ENCODE data around the gene TP53I13. TPM values are rescaled to one million over a fixed set of nuclear protein-coding genes. Genes with fewer than 3 reads are reported as not detected.

The TP53I13 gene
- total RNA-seq, 1 donor from 2014 or later = 78.2 TPM

- Mint-ChIP-seq H3K9me3 (no peaks in the 10 kb centered on the region), H3K4me3 (ENCODE audit: low read depth) (no peak overlapping the region), H3K4me1 (ENCODE audit: low read depth) (peaks cover 24% of the 10 kb centered on the region), H3K27me3 (ENCODE audit: low read depth) (no peaks in the 10 kb centered on the region), H3K36me3 (ENCODE audit: low read depth) (no peaks in the 10 kb centered on the region), H3K27ac (no peak overlapping the region)
- DNase-seq (ENCODE audit: low spot score) = no peak
- intact Hi-C loops (cut with micrococcal nuclease) = no loop called here
Observed at GRCh38 chr17:29595107-29595942, 26.8 kb downstream of the TP53I13 start.

DNA sequence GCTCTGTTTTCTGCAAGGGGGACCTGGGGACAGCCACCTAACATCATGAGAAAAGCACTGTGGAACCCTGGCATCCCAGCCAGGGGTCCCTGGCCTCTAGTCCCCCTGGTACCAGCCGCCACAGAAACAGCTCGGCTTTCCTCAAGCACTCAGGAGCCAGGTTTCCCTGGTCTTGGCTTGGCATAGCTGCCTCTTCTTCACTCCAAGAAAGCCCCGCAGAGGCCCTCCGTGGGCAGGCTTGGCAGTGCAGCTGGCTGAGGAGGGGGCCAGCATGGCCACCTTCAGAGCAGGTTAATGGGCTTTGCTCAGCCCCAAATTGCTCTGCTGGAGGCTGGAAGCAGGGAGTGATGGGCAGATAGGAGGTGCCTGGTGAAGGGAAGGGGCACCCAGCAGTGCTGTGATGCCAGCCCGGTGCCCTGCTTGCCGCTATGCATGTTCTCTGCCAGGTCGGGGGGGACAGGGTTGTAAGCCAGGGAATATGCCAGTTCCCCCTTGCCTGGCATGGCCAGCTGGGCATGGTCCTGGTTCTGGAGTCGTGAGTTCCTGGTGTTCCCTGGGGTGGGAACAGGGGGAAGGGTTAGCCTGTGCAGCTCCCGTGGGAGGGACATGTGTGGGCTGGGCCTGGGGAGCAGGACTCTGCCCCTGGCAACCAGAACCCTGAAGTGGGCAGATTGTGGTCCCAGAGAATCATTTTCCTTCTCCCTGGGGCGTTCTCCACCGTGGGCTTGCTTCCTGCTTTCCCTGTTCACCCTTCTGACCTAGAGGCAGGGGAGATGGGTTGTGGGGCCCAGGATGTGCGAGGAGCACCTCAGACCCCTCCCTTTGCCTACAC lies 27.7 kb downstream of the TP53I13 start:
- no peaks in the 10 kb centered on the region for H3K9me3 Mint-ChIP-seq
- DNase-seq (ENCODE audit: low spot score) = no peak
- no peaks in the 10 kb centered on the region for H3K36me3 Mint-ChIP-seq (ENCODE audit: low read depth)
- peaks cover 22% of the 10 kb centered on the region for H3K4me1 Mint-ChIP-seq (ENCODE audit: low read depth)
- H3K4me3 Mint-ChIP-seq (ENCODE audit: low read depth) = no peak overlapping the region
- H3K27me3 Mint-ChIP-seq (ENCODE audit: low read depth) = no peaks in the 10 kb centered on the region
- intact Hi-C loops (cut with micrococcal nuclease) = no loop called here
- H3K27ac Mint-ChIP-seq = no peak overlapping the region

- no peak overlapping the region for H3K27ac Mint-ChIP-seq
- intact Hi-C loops (cut with micrococcal nuclease) = no loop called here
- no peak overlapping the region for H3K4me3 Mint-ChIP-seq (ENCODE audit: low read depth)
Observed at GRCh38 chr17:29596811-29597210, 28.3 kb downstream of the TP53I13 start.

GRCh38 chr17:29597361-29598172 lies 29.1 kb downstream of the TP53I13 start:
- Mint-ChIP-seq H3K9me3 (no peaks in the 10 kb centered on the region), H3K27me3 (ENCODE audit: low read depth) (no peaks in the 10 kb centered on the region), H3K36me3 (ENCODE audit: low read depth) (no peaks in the 10 kb centered on the region), H3K27ac (no peak overlapping the region), H3K4me3 (ENCODE audit: low read depth) (no peak overlapping the region), H3K4me1 (ENCODE audit: low read depth) (peaks cover 9% of the 10 kb centered on the region)
- DNase-seq (ENCODE audit: low spot score) = no peak
- intact Hi-C loops (cut with micrococcal nuclease) = no loop called here

More at GRCh38 chr17:29596811-29597210, 28.3 kb downstream of the TP53I13 start:
- Mint-ChIP-seq H3K27me3 (ENCODE audit: low read depth) (no peaks in the 10 kb centered on the region), H3K4me1 (ENCODE audit: low read depth) (peaks cover 16% of the 10 kb centered on the region), H3K9me3 (no peaks in the 10 kb centered on the region), H3K36me3 (ENCODE audit: low read depth) (no peaks in the 10 kb centered on the region)
- DNase-seq (ENCODE audit: low spot score) = no peak

DNA sequence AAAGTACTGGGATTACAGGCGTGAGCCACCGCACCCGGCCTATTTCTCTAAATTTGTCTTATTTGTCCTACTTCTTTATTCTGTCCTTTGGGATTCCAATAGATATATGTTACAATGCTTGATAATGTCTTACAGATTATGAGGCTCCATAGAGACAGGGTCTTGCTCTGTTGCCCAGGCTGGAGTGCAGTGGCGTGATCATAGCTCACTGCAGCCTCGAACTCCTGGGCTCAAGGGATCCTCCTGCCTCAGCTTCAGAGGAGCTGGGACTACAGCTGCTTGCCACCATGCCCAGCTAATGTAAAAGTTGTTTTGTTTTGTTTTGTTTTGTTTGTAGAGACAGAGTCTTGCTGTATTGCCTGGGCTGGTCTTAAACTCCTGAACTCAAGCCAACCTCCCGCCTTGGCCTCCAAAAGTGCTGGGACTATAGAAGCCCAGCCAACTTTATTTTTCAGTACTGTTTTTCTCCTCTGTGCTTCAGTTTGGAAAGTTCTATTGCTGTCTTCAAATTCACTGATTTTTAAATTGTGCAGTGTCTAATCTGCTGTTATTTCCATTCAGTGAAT lies 34.7 kb downstream of the TP53I13 start:
- H3K4me3 Mint-ChIP-seq (ENCODE audit: low read depth) = no peak overlapping the region
- no peak overlapping the region for H3K27ac Mint-ChIP-seq
- no peak for DNase-seq (ENCODE audit: low spot score)
- H3K4me1 Mint-ChIP-seq (ENCODE audit: low read depth) = peaks cover 6% of the 10 kb centered on the region
- intact Hi-C loops (cut with micrococcal nuclease) = no loop called here
- H3K27me3 Mint-ChIP-seq (ENCODE audit: low read depth) = no peaks in the 10 kb centered on the region
- H3K36me3 Mint-ChIP-seq (ENCODE audit: low read depth) = no peaks in the 10 kb centered on the region
- no peaks in the 10 kb centered on the region for H3K9me3 Mint-ChIP-seq

- H3K9me3 Mint-ChIP-seq = no peaks in the 10 kb centered on the region
- no peaks in the 10 kb centered on the region for H3K4me1 Mint-ChIP-seq (ENCODE audit: low read depth)
- H3K36me3 Mint-ChIP-seq (ENCODE audit: low read depth) = no peaks in the 10 kb centered on the region
- no peak for DNase-seq (ENCODE audit: low spot score)
- no peak overlapping the region for H3K27ac Mint-ChIP-seq
- H3K27me3 Mint-ChIP-seq (ENCODE audit: low read depth) = no peaks in the 10 kb centered on the region
- intact Hi-C loops (cut with micrococcal nuclease) = no loop called here
- H3K4me3 Mint-ChIP-seq (ENCODE audit: low read depth) = no peak overlapping the region
Observed at GRCh38 chr17:29607557-29608195, 39.2 kb downstream of the TP53I13 start.

DNA sequence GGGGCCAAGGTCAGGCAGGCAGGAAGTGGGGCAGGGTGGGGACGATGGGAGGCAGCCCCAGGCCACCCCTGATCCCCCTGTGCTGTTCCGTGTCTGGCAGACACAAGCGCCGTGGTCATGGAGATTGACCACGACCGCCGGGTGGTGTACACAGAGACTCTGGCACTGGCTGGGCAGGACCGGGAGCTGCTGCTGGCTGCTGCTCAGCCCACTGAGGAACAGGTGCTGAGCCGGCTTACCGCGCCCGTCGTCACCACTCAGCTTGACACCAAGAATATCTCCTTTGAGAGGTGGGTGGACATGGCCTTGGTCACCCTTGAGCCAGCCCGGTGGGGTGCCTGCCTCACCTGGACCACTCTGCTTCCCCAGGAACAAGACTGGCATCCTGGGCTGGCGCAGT lies 40.5 kb downstream of the TP53I13 start:
- H3K4me3 Mint-ChIP-seq (ENCODE audit: low read depth) = no peak overlapping the region
- intact Hi-C loops (cut with micrococcal nuclease) = no loop called here
- H3K27ac Mint-ChIP-seq = no peak overlapping the region
- no peaks in the 10 kb centered on the region for H3K9me3 Mint-ChIP-seq
- H3K27me3 Mint-ChIP-seq (ENCODE audit: low read depth) = no peaks in the 10 kb centered on the region
- no peak for DNase-seq (ENCODE audit: low spot score)
- peaks cover 3% of the 10 kb centered on the region for H3K4me1 Mint-ChIP-seq (ENCODE audit: low read depth)
- H3K36me3 Mint-ChIP-seq (ENCODE audit: low read depth) = no peaks in the 10 kb centered on the region

DNA sequence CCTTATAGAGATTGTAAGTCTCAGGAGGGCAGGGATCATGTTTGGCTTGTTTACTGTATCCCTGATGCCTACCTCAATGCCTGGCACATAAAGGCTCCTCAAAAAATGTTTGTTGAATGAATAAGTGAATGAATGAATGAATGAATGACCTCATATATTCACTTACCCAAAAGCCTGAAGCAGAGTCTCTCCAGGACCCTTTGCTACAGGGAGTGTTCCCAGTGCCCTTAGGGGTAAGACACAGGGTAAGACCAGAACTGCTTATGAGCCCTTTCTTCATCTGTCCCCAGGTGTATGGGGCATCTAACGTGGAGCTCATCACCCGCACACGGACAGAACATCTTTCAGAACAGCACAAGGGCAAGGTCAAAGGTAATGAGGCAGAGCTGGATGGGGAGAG lies 41.9 kb downstream of the TP53I13 start:
- Mint-ChIP-seq H3K27ac (no peak overlapping the region), H3K36me3 (ENCODE audit: low read depth) (no peaks in the 10 kb centered on the region), H3K9me3 (no peaks in the 10 kb centered on the region), H3K4me3 (ENCODE audit: low read depth) (no peak overlapping the region), H3K4me1 (ENCODE audit: low read depth) (peaks cover 14% of the 10 kb centered on the region), H3K27me3 (ENCODE audit: low read depth) (no peaks in the 10 kb centered on the region)
- intact Hi-C loops (cut with micrococcal nuclease) = no loop called here
- no peak for DNase-seq (ENCODE audit: low spot score)

GRCh38 chr17:29611351-29612093 lies 43.0 kb downstream of the TP53I13 start:
- Mint-ChIP-seq H3K36me3 (ENCODE audit: low read depth) (no peaks in the 10 kb centered on the region), H3K4me1 (ENCODE audit: low read depth) (peaks cover 24% of the 10 kb centered on the region), H3K27me3 (ENCODE audit: low read depth) (no peaks in the 10 kb centered on the region), H3K4me3 (ENCODE audit: low read depth) (no peak overlapping the region), H3K27ac (no peak overlapping the region), H3K9me3 (no peaks in the 10 kb centered on the region)
- intact Hi-C loops (cut with micrococcal nuclease) = no loop called here
- no peak for DNase-seq (ENCODE audit: low spot score)

DNA sequence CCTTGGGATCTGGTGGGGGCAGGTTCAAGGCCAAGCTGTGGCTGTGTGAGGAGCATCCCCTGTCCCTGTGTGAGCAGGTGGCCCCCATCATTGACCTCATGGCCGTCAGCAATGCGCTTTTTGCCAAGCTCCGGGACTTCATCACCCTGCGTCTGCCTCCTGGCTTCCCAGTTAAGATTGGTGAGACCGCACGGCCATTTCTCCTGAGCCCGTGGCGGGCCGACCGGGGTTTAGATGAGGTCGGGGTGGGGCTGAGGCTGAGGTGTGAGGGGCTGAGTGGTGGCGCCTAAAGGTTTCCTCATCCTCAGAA lies 43.5 kb downstream of the TP53I13 start:
- Mint-ChIP-seq H3K4me1 (ENCODE audit: low read depth) (peaks cover 28% of the 10 kb centered on the region), H3K4me3 (ENCODE audit: low read depth) (no peak overlapping the region), H3K9me3 (no peaks in the 10 kb centered on the region), H3K27me3 (ENCODE audit: low read depth) (no peaks in the 10 kb centered on the region), H3K27ac (no peak overlapping the region), H3K36me3 (ENCODE audit: low read depth) (no peaks in the 10 kb centered on the region)
- no peak for DNase-seq (ENCODE audit: low spot score)
- intact Hi-C loops (cut with micrococcal nuclease) = no loop called here

DNA sequence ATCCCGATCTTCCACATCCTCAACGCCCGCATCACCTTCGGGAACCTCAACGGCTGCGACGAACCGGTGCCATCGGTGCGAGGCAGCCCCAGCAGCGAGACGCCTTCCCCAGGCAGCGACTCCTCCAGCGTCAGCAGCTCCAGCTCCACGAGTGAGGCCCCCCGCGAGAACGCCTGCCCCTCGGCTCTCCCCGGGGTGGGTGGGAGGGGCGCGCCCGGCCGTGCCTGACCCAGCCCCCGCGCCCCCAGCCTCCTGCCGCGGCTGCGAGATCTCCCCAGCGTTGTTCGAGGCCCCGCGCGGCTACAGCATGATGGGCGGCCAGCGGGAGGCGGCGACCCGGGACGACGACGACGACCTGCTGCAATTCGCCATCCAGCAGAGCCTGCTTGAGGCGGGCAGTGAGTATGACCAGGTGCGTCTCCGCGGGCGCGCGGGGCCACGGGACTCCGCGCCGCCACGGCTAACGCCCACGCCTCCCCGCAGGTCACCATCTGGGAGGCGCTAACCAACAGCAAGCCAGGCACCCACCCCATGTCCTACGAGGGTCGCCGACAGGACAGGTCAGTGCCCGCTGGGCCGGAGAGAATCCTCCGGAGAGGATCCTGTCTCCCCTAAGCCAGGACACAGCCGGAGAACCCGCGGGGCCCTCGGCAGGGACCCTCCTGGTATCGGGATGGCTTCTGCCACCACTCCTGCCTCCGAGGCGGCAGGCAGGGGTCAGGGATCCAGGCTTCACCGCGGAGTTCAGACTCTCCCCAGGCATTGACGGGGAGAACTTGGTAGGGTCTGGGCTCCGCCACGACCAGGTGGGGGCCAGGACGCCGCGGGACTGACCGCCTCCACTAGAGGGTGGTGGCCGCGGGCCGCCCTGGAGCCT lies 44.1 kb downstream of the TP53I13 start:
- no peak for DNase-seq (ENCODE audit: low spot score)
- Mint-ChIP-seq H3K27ac (no peak overlapping the region), H3K36me3 (ENCODE audit: low read depth) (no peaks in the 10 kb centered on the region), H3K27me3 (ENCODE audit: low read depth) (no peaks in the 10 kb centered on the region), H3K4me1 (ENCODE audit: low read depth) (peaks cover 34% of the 10 kb centered on the region), H3K9me3 (no peaks in the 10 kb centered on the region), H3K4me3 (ENCODE audit: low read depth) (peak overlapping the region; percentile 33)
- intact Hi-C loops (cut with micrococcal nuclease) = loop anchor here (1.0 kb wide), 1 partner anchor 21 kb away; no protein-coding TSS in a partner anchor

All from activated T-helper 2 cell treated with anti-CD3 and anti-CD28 coated beads, Interferon-gamma antibody, Interleukin-2, Interleukin-4, amounts not matched to agents 10 μg/mL and 5 μg/mL and 100 μg/mL, durations not matched to agents 14 hours and 24 hours and 36 hours (primary cell).